Measurements from ENCODE around the gene CRYM. TPM values are rescaled to one million over a fixed set of nuclear protein-coding genes. Genes with fewer than 3 reads are reported as not detected.

Gene CRYM
- polyA plus RNA-seq, 1 experiment = not detected

DNA sequence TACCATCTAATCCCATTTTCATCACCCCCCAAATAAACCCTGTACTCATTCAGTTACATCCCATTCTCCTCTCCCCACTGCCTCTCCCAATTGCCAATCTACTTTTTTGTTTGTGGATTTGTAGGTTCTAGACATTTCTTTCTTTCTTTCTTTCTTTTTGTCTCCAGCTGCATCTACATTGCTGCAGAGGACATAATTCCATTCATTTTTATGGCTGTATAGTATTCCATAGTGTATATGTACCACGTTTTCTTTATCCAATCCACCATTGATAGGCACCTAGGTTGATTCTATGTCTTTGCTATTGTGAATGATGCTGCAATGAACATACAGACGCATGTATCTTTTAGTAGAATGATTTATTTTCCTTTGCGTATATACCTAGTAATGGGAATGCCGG lies 6.3 kb upstream of the CRYM start:
- H3K4me3 ChIP-seq (ENCODE audit: low read depth, low read length) = no peak overlapping the region
- POLR2A ChIA-PET = no interaction called here

GRCh38 chr16:21283521-21284289 lies 5.6 kb upstream of the CRYM start:
- H3K27me3 ChIP-seq (ENCODE audit: control insufficient read depth, insufficient read depth, low read length) = peaks cover 11% of the 10 kb centered on the region
- H3K36me3 ChIP-seq (ENCODE audit: control insufficient read depth, insufficient read depth, low read length) = no peaks in the 10 kb centered on the region
- CTCF ChIA-PET = interaction anchor here (1.3 to 2.2 kb wide), 3 partner anchors 10 to 95 kb away, joined by 3 to 6 read pairs (median 6); no protein-coding TSS in a partner anchor
- POLR2A ChIA-PET = no interaction called here
- no peak for DNase-seq (ENCODE audit: low read depth)
- TF ChIP-seq CTCF (IDR thresholded peaks at IDR 0.05; ENCODE audit: insufficient read depth, low read depth, low read length) = peak; percentile 62
- H3K4me3 ChIP-seq (ENCODE audit: low read depth, low read length) = peak overlapping the region; percentile 26

More for the DNA sequence above, 6.3 kb upstream of the CRYM start:
- no peak for TF ChIP-seq CTCF (IDR thresholded peaks at IDR 0.05; ENCODE audit: insufficient read depth, low read depth, low read length)
- no peak for DNase-seq (ENCODE audit: low read depth)
- CTCF ChIA-PET = interaction anchor here (1.3 kb wide), 1 partner anchor 20 kb away, joined by 3 read pairs; no protein-coding TSS in a partner anchor
- H3K27me3 ChIP-seq (ENCODE audit: control insufficient read depth, insufficient read depth, low read length) = peaks cover 9% of the 10 kb centered on the region
- H3K36me3 ChIP-seq (ENCODE audit: control insufficient read depth, insufficient read depth, low read length) = no peaks in the 10 kb centered on the region

DNA sequence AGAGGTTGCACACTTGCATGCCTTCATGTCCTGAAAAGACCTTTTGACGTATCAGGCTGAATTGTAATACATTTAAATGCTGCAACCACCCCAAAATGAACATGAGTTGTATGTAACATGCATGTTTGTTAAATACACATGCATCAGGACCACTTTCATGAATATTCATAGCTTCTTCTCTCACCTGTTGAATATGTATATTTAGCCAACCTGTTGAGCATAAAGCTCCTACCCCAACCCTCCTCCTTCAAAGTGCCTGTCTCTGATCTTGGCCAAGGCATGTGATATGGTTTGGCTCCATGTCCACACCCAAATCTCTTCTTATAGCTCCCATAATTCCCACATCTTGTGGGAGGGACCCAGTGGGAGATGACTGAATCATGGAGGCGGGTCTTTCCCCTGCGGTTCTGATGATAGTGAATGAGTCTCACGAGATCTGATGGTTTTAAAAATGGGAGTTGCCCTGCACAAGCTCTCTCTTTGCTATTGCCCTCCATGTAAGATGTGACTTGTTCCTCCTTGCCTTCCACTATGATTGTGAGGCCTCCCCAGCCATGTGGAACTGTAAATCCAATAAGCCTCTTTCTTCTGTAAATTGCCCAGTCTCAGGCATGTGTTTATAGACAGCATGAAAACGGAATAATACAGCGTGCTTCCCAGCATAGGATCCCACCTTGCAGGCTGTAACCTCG lies 3.8 kb upstream of the CRYM start:
- Histone ChIP-seq H3K4me3 (ENCODE audit: low read depth, low read length) (no peak overlapping the region), H3K27me3 (ENCODE audit: control insufficient read depth, insufficient read depth, low read length) (peaks cover 22% of the 10 kb centered on the region), H3K36me3 (ENCODE audit: control insufficient read depth, insufficient read depth, low read length) (no peaks in the 10 kb centered on the region)
- DNase-seq (ENCODE audit: low read depth) = no peak
- no peak for TF ChIP-seq CTCF (IDR thresholded peaks at IDR 0.05; ENCODE audit: insufficient read depth, low read depth, low read length)
- POLR2A ChIA-PET = no interaction called here
- CTCF ChIA-PET = interaction anchor here (0.6 to 2.2 kb wide), 5 partner anchors 8 to 93 kb away, joined by 3 to 6 read pairs (median 6); no protein-coding TSS in a partner anchor

- no peak for TF ChIP-seq CTCF (IDR thresholded peaks at IDR 0.05; ENCODE audit: insufficient read depth, low read depth, low read length)
- CTCF ChIA-PET = interaction anchor here (0.8 to 3.6 kb wide), 8 partner anchors 8 to 1396 kb away, joined by 3 to 24 read pairs (median 6); no protein-coding TSS in a partner anchor
- Histone ChIP-seq H3K27me3 (ENCODE audit: control insufficient read depth, insufficient read depth, low read length) (peaks cover 24% of the 10 kb centered on the region), H3K4me3 (ENCODE audit: low read depth, low read length) (no peak overlapping the region), H3K36me3 (ENCODE audit: control insufficient read depth, insufficient read depth, low read length) (no peaks in the 10 kb centered on the region)
- no peak for DNase-seq (ENCODE audit: low read depth)
- POLR2A ChIA-PET = no interaction called here
Measured at GRCh38 chr16:21279501-21279900, 1.4 kb upstream of the CRYM start.

All from BJ (cell line).